BE2C (cell line): ENCODE measurements around the gene GNAQ.
"Not testable (repeated sequence)": the region's sequence is repeated elsewhere in the genome, so short reads cannot be mapped to it uniquely, and the experiment has no call there.

ENCODE experiments used
- DNase-seq: peaks from one replicate; pipeline ENCODE4 v3.0.0-alpha.2; 2020
- H3K27me3 ChIP-seq: fragments of 250-450 bp; sonication (Bioruptor Pico); 2 replicates; pipeline ENCODE4 v1.5.1; 2020; ENCODE audit warnings: mild to moderate bottlenecking
- H3K36me3 ChIP-seq: fragments of 250-450 bp; sonication (Bioruptor Pico); 2 replicates; pipeline ENCODE4 v1.5.1; 2020; ENCODE audit warnings: mild to moderate bottlenecking
- H3K4me1 ChIP-seq: fragments of 250-450 bp; sonication (Bioruptor Pico); 2 replicates; pipeline ENCODE4 v1.5.1; 2020
- H3K4me3 ChIP-seq: 2 replicates; pipeline ENCODE4 v1.5.1; 2011; ENCODE audit warnings: low read depth, low read length
- H3K9me3 ChIP-seq: fragments of 250-450 bp; sonication (Bioruptor Pico); 2 replicates; pipeline ENCODE4 v1.5.1; 2020
- CTCF ChIP-seq: IDR thresholded peaks from 2 replicates; pipeline ENCODE4 v1.5.1; 2012; ENCODE audit warnings: mild to moderate bottlenecking, low read depth, low read length

Gene GNAQ

GRCh38 chr9:77729177-77729576 lies 302.4 kb downstream of the GNAQ start:
- H3K27me3 ChIP-seq: no peaks in the 10 kb centered on the region
- H3K4me3 ChIP-seq: no peak overlapping the region
- H3K36me3 ChIP-seq: peaks cover 16% of the 10 kb centered on the region
- no peak for TF ChIP-seq CTCF
- no peaks in the 10 kb centered on the region for H3K9me3 ChIP-seq
- DNase-seq: no peak
- peaks cover 33% of the 10 kb centered on the region for H3K4me1 ChIP-seq

GRCh38 chr9:77726814-77727213 lies 304.8 kb downstream of the GNAQ start:
- TF ChIP-seq CTCF: no peak
- Histone ChIP-seq H3K27me3 (no peaks in the 10 kb centered on the region), H3K4me1 (peaks cover 23% of the 10 kb centered on the region), H3K36me3 (peaks cover 16% of the 10 kb centered on the region), H3K9me3 (no peaks in the 10 kb centered on the region), H3K4me3 (no peak overlapping the region)
- DNase-seq: no peak

- Histone ChIP-seq H3K4me1 (peaks cover 19% of the 10 kb centered on the region), H3K9me3 (no peaks in the 10 kb centered on the region), H3K27me3 (no peaks in the 10 kb centered on the region), H3K36me3 (peaks cover 16% of the 10 kb centered on the region), H3K4me3 (no peak overlapping the region)
- no peak for TF ChIP-seq CTCF
- DNase-seq: no peak
These were observed 305.3 kb downstream of the GNAQ start for GRCh38 chr9:77726289-77726688.

- Histone ChIP-seq H3K36me3 (peaks cover 16% of the 10 kb centered on the region), H3K9me3 (no peaks in the 10 kb centered on the region), H3K27me3 (no peaks in the 10 kb centered on the region), H3K4me3 (no peak overlapping the region), H3K4me1 (peaks cover 14% of the 10 kb centered on the region)
- TF ChIP-seq CTCF: no peak
- no peak for DNase-seq
These were observed 305.8 kb downstream of the GNAQ start for GRCh38 chr9:77725820-77726219.

GRCh38 chr9:77725046-77725694 lies 306.4 kb downstream of the GNAQ start:
- Histone ChIP-seq H3K9me3 (no peaks in the 10 kb centered on the region), H3K4me3 (no peak overlapping the region), H3K27me3 (no peaks in the 10 kb centered on the region), H3K36me3 (peaks cover 16% of the 10 kb centered on the region), H3K4me1 (peaks cover 8% of the 10 kb centered on the region)
- TF ChIP-seq CTCF: no peak
- DNase-seq: no peak

- not testable (repeated sequence) for H3K9me3 ChIP-seq, H3K36me3 ChIP-seq, H3K4me1 ChIP-seq, H3K27me3 ChIP-seq, DNase-seq, H3K4me3 ChIP-seq
These were observed 310.5 kb downstream of the GNAQ start for GRCh38 chr9:77721156-77721555.
